Gastrocnemius medialis (tissue), 4 donors: ENCODE data around the gene CYBA. TPM values are rescaled to one million over a fixed set of nuclear protein-coding genes. Genes with fewer than 3 reads are reported as not detected.

Experiments used
- ATAC-seq, 2 donors: fragments of 150-250 bp; one replicate each; pipeline ENCODE4 v1.9.1; 2016
- DNase-seq, 2 donors: peaks; one replicate each; pipeline ENCODE4 v3.0.0-alpha.2; 2019
- H3K27ac ChIP-seq, 4 donors: fragments of 200-600 bp; sonication (generic); 1 replicate in 1 of 4; 2 replicates in 3 of 4; pipeline ENCODE4 v1.5.1; 2016 to 2018; ENCODE audit warnings: mild to moderate bottlenecking in 2 of 4, moderate library complexity in 1 of 4
- H3K27me3 ChIP-seq, 3 donors: fragments of 200-600 bp; sonication (generic) in 2 of 3; 1 replicate in 1 of 3; 2 replicates in 2 of 3; pipeline versions ENCODE4 v1.5.1 to v1.6.0; 2016 to 2019; ENCODE audit warnings: mild to moderate bottlenecking in 1 of 3, moderate library complexity in 1 of 3
- H3K36me3 ChIP-seq, 2 donors: fragments of 200-600 bp; sonication (generic) in 1 of 2; one replicate each; pipeline ENCODE4 v1.5.1; 2017 to 2018
- H3K4me1 ChIP-seq, 2 donors: fragments of 200-600 bp; sonication (generic) in 1 of 2; one replicate each; pipeline ENCODE4 v1.5.1; 2016 to 2017; ENCODE audit warnings: mild to moderate bottlenecking in 2 of 2
- H3K4me3 ChIP-seq, 4 donors: fragments of 200-600 bp; sonication (generic) in 3 of 4; 1 replicate in 1 of 4; 2 replicates in 3 of 4; pipeline ENCODE4 v1.5.1; 2016 to 2019; ENCODE audit warnings: mild to moderate bottlenecking in 2 of 4
- H3K9me3 ChIP-seq, 3 donors: fragments of 200-600 bp; sonication (generic) in 2 of 3; 1 replicate in 1 of 3; 2 replicates in 2 of 3; pipeline ENCODE4 v1.5.1; 2016 to 2019
- CTCF ChIP-seq, 5 experiments: fragments of 450-650 bp in 3 of 5; fragments of 200-600 bp in 2 of 5; sonication (generic) in 2 of 5; IDR thresholded peaks in 4 of 5; conservative IDR thresholded peaks in 1 of 5; 1 replicate in 4 of 5; 2 replicates in 1 of 5; pipeline ENCODE4 v1.5.1; 2016 to 2019; ENCODE audit warnings: antibody characterized with exemption in 5 of 5, mild to moderate bottlenecking in 3 of 5, moderate library complexity in 3 of 5
- POLR2A ChIP-seq, 2 donors: fragments of 450-650 bp; IDR thresholded peaks; one replicate each; pipeline ENCODE4 v1.6.1; 2017; ENCODE audit warnings: antibody characterized with exemption in 2 of 2, mild to moderate bottlenecking in 2 of 2, moderate library complexity in 2 of 2
- in situ Hi-C, 4 donors: fragments of 200-750 bp; cut with MboI; loops; one replicate each; pipeline versions ENCODE4 v1.15.0 to v1.8.0; 2017; ENCODE audit warnings: low sequenced_read_pairs in 4 of 4
- intact Hi-C: fragments of 100-400 bp; cut with DNase I; formaldehyde crosslinking; loops from one replicate; pipeline ENCODE4 v1.15.1; 2023; ENCODE audit warnings: low total_unique reads
- total RNA-seq, 4 donors: library from RNA; depleted of rRNA; stranded (reverse); fragments of >200 nt; gene quantifications; one replicate each; pipeline versions ENCODE4 v1.1.0 to v1.2.3, GENCODE V29; 2016

Gene CYBA
- total RNA-seq, 4 donors from 2014 or later: 5.1 to 33.2 (median 28.7) TPM

- intact Hi-C loops: loop anchor here (1.0 to 2.0 kb wide), 3 partner anchors 12 to 484 kb away; partner anchors contain the start of genes CDH15, CTU2 and RNF166
- Histone ChIP-seq H3K4me1 (peaks cover 16 to 31% of the 10 kb centered on the region in 2 donors), H3K36me3 (no peaks in the 10 kb centered on the region), H3K27ac (peak within 1 kb of the TSS; percentile 82 to 96 (median 88)), H3K4me3 (peak within 1 kb of the TSS; percentile 68 to 83 (median 75)), H3K9me3 (no peaks in the 10 kb centered on the region), H3K27me3 (no peaks in the 10 kb centered on the region)
- DNase-seq (peak; percentile 78 to 87), ATAC-seq (peak; percentile 80)
- TF ChIP-seq CTCF (IDR thresholded peaks at IDR 0.05 in 4 of 5, conservative IDR thresholded peaks at IDR 0.05 in 1 of 5) (no peak), POLR2A (IDR thresholded peaks at IDR 0.05) (peak; percentile 73 to 75)
- in situ Hi-C loops: no loop called here
These were observed 35.8 kb upstream of the CYBA start, which contains the start of gene SNAI3 for GRCh38 chr16:88686439-88687253. TSS of gene SNAI3 (minus strand) at chr16:88686507. CDS start at chr16:88686406, 101 bp downstream.

GRCh38 chr16:88686062-88686438, 35.2 kb upstream of the CYBA start:
- Histone ChIP-seq H3K9me3 (no peaks in the 10 kb centered on the region), H3K27ac (peak overlapping the region; percentile 82 to 96 (median 88)), H3K36me3 (no peaks in the 10 kb centered on the region), H3K4me1 (peaks cover 16 to 31% of the 10 kb centered on the region in 2 donors), H3K27me3 (no peaks in the 10 kb centered on the region), H3K4me3 (peak overlapping the region; percentile 68 to 83 (median 75))
- in situ Hi-C loops (no loop called here), intact Hi-C loops (loop anchor here (1.0 to 2.0 kb wide), 3 partner anchors 12 to 485 kb away; partner anchors contain the start of genes CDH15, CTU2 and RNF166)
- peak; percentile 33 to 40 for ATAC-seq
- no peak for DNase-seq
- TF ChIP-seq POLR2A (IDR thresholded peaks at IDR 0.05) (no peak), CTCF (IDR thresholded peaks at IDR 0.05 in 4 of 5, conservative IDR thresholded peaks at IDR 0.05 in 1 of 5) (no peak)

- TF ChIP-seq CTCF (IDR thresholded peaks at IDR 0.05 in 4 of 5, conservative IDR thresholded peaks at IDR 0.05 in 1 of 5) (peak in 4 of 5 experiments; percentile 24 to 69 (median 54)), POLR2A (IDR thresholded peaks at IDR 0.05) (no peak)
- peak overlapping the region; percentile 82 to 96 (median 88) for H3K27ac ChIP-seq
- intact Hi-C loops: loop anchor here (1.0 to 2.0 kb wide), 3 partner anchors 11 to 485 kb away; partner anchors contain the start of genes CDH15, CTU2 and RNF166
- in situ Hi-C loops: no loop called here
- H3K36me3 ChIP-seq: no peaks in the 10 kb centered on the region
- ATAC-seq (no peak), DNase-seq (no peak)
- H3K4me1 ChIP-seq: peaks cover 16 to 31% of the 10 kb centered on the region in 2 donors
- H3K27me3 ChIP-seq: no peaks in the 10 kb centered on the region
- H3K4me3 ChIP-seq: peak overlapping the region; percentile 68 to 83 (median 75)
- H3K9me3 ChIP-seq: no peaks in the 10 kb centered on the region
These were observed 34.6 kb upstream of the CYBA start for GRCh38 chr16:88685156-88686061.

GRCh38 chr16:88684569-88685155, 33.8 kb upstream of the CYBA start:
- intact Hi-C loops: no loop called here
- no peaks in the 10 kb centered on the region for H3K27me3 ChIP-seq
- TF ChIP-seq CTCF (IDR thresholded peaks at IDR 0.05 in 4 of 5, conservative IDR thresholded peaks at IDR 0.05 in 1 of 5) (no peak), POLR2A (IDR thresholded peaks at IDR 0.05) (no peak)

More at GRCh38 chr16:88684569-88685155, 33.8 kb upstream of the CYBA start:
- Histone ChIP-seq H3K4me3 (no peak overlapping the region), H3K36me3 (no peaks in the 10 kb centered on the region), H3K27ac (peak overlapping the region in 3 of 4 donors; percentile 43 to 96 (median 82)), H3K4me1 (peaks cover 16 to 31% of the 10 kb centered on the region in 2 donors), H3K9me3 (no peaks in the 10 kb centered on the region)
- ATAC-seq (no peak), DNase-seq (no peak)
- in situ Hi-C loops: no loop called here
